Thyroid gland (tissue), 4 donors: Measurements from ENCODE around the gene CCDC170.

Source experiments
- CTCF ChIP-seq, 6 experiments: fragments of 200-600 bp in 3 of 6; fragments of 450-650 bp in 3 of 6; sonication (generic) in 3 of 6; IDR thresholded peaks; one replicate each; pipeline ENCODE4 v1.5.1; 2016 to 2019; ENCODE audit warnings: antibody characterized with exemption in 6 of 6, mild to moderate bottlenecking in 2 of 6, inconsistent platforms in 1 of 6, moderate library complexity in 1 of 6
- POLR2A ChIP-seq, 2 donors: fragments of 450-650 bp; IDR thresholded peaks; one replicate each; pipeline ENCODE4 v1.6.1; 2017; ENCODE audit warnings: antibody characterized with exemption in 2 of 2, mild to moderate bottlenecking in 2 of 2, moderate library complexity in 1 of 2

- TF ChIP-seq CTCF (IDR thresholded peaks at IDR 0.05) (no peak), POLR2A (IDR thresholded peaks at IDR 0.05) (no peak)
These were observed 45.9 kb downstream of the CCDC170 start for GRCh38 chr6:151539506-151540268.
